ENCODE measurements around the gene SELENOT.

SELENOT gene

GRCh38 chr3:150607267-150608065, 4.3 kb downstream of the SELENOT start:
- no peak overlapping the region for H3K27ac ChIP-seq (ENCODE audit: poor library complexity, severe bottlenecking)

GRCh38 chr3:150609988-150610387, 6.9 kb downstream of the SELENOT start:
- TF ChIP-seq CTCF (IDR thresholded peaks at IDR 0.05; ENCODE audit: poor library complexity, severe bottlenecking): no peak
- H3K27ac ChIP-seq (ENCODE audit: poor library complexity, severe bottlenecking): no peak overlapping the region
- peaks cover 14% of the 10 kb centered on the region for H3K4me1 ChIP-seq (ENCODE audit: insufficient read depth, poor library complexity, severe bottlenecking)
- no peaks in the 10 kb centered on the region for H3K27me3 ChIP-seq (ENCODE audit: insufficient read depth, poor library complexity, severe bottlenecking)
- peaks cover 36% of the 10 kb centered on the region for H3K36me3 ChIP-seq (ENCODE audit: low read depth)
- ATAC-seq (ENCODE audit: low read depth) (no peak), DNase-seq (ENCODE audit: low spot score) (no peak)
- no peaks in the 10 kb centered on the region for H3K9me3 ChIP-seq (ENCODE audit: severe bottlenecking)
- no peak overlapping the region for H3K4me3 ChIP-seq (ENCODE audit: severe bottlenecking)

More at GRCh38 chr3:150607267-150608065, 4.3 kb downstream of the SELENOT start:
- H3K9me3 ChIP-seq (ENCODE audit: severe bottlenecking): no peaks in the 10 kb centered on the region
- H3K27me3 ChIP-seq (ENCODE audit: insufficient read depth, poor library complexity, severe bottlenecking): no peaks in the 10 kb centered on the region
- TF ChIP-seq CTCF (IDR thresholded peaks at IDR 0.05; ENCODE audit: poor library complexity, severe bottlenecking): no peak
- no peak overlapping the region for H3K4me3 ChIP-seq (ENCODE audit: severe bottlenecking)
- H3K36me3 ChIP-seq (ENCODE audit: low read depth): peaks cover 31% of the 10 kb centered on the region
- DNase-seq (ENCODE audit: low spot score) (no peak), ATAC-seq (ENCODE audit: low read depth) (no peak)
- peaks cover 14% of the 10 kb centered on the region for H3K4me1 ChIP-seq (ENCODE audit: insufficient read depth, poor library complexity, severe bottlenecking)

- no peaks in the 10 kb centered on the region for H3K27me3 ChIP-seq (ENCODE audit: insufficient read depth, poor library complexity, severe bottlenecking)
- peaks cover 39% of the 10 kb centered on the region for H3K36me3 ChIP-seq (ENCODE audit: low read depth)
- H3K4me3 ChIP-seq (ENCODE audit: severe bottlenecking): no peak overlapping the region
- TF ChIP-seq CTCF (IDR thresholded peaks at IDR 0.05; ENCODE audit: poor library complexity, severe bottlenecking): no peak
- DNase-seq (ENCODE audit: low spot score) (no peak), ATAC-seq (ENCODE audit: low read depth) (no peak)
- peaks cover 6% of the 10 kb centered on the region for H3K4me1 ChIP-seq (ENCODE audit: insufficient read depth, poor library complexity, severe bottlenecking)
- H3K9me3 ChIP-seq (ENCODE audit: severe bottlenecking): no peaks in the 10 kb centered on the region
- no peak overlapping the region for H3K27ac ChIP-seq (ENCODE audit: poor library complexity, severe bottlenecking)
These were observed 7.7 kb downstream of the SELENOT start for GRCh38 chr3:150610785-150611184.

- no peak for DNase-seq (ENCODE audit: low spot score)
- H3K4me1 ChIP-seq (ENCODE audit: insufficient read depth, poor library complexity, severe bottlenecking): peaks cover 6% of the 10 kb centered on the region
- no peak for TF ChIP-seq CTCF (IDR thresholded peaks at IDR 0.05; ENCODE audit: poor library complexity, severe bottlenecking)
These were observed 8.5 kb downstream of the SELENOT start for GRCh38 chr3:150611666-150612065.

GRCh38 chr3:150612494-150612893, 9.4 kb downstream of the SELENOT start:
- Histone ChIP-seq H3K4me1 (ENCODE audit: insufficient read depth, poor library complexity, severe bottlenecking) (peaks cover 6% of the 10 kb centered on the region), H3K27ac (ENCODE audit: poor library complexity, severe bottlenecking) (no peak overlapping the region), H3K4me3 (ENCODE audit: severe bottlenecking) (no peak overlapping the region), H3K36me3 (ENCODE audit: low read depth) (peaks cover 26% of the 10 kb centered on the region), H3K27me3 (ENCODE audit: insufficient read depth, poor library complexity, severe bottlenecking) (no peaks in the 10 kb centered on the region), H3K9me3 (ENCODE audit: severe bottlenecking) (no peaks in the 10 kb centered on the region)
- ATAC-seq (ENCODE audit: low read depth) (no peak), DNase-seq (ENCODE audit: low spot score) (no peak)
- no peak for TF ChIP-seq CTCF (IDR thresholded peaks at IDR 0.05; ENCODE audit: poor library complexity, severe bottlenecking)

More at GRCh38 chr3:150611666-150612065, 8.5 kb downstream of the SELENOT start:
- Histone ChIP-seq H3K9me3 (ENCODE audit: severe bottlenecking) (no peaks in the 10 kb centered on the region), H3K27ac (ENCODE audit: poor library complexity, severe bottlenecking) (no peak overlapping the region), H3K36me3 (ENCODE audit: low read depth) (peaks cover 34% of the 10 kb centered on the region), H3K4me3 (ENCODE audit: severe bottlenecking) (no peak overlapping the region), H3K27me3 (ENCODE audit: insufficient read depth, poor library complexity, severe bottlenecking) (no peaks in the 10 kb centered on the region)
- ATAC-seq (ENCODE audit: low read depth): no peak
